NT2/D1 (cell line): Measurements from ENCODE around the gene BLOC1S3.

Experiments used
- SUZ12 ChIP-seq: IDR thresholded peaks from 2 replicates; pipeline ENCODE4 v1.6.1; 2011; ENCODE audit not compliant: insufficient read length, insufficient read depth; ENCODE audit errors: extremely low read depth
- YY1 ChIP-seq: IDR thresholded peaks from 2 replicates; pipeline ENCODE4 v1.6.1; 2011; ENCODE audit not compliant: insufficient read length, insufficient read depth
- ZNF274 ChIP-seq: IDR thresholded peaks from 2 replicates; pipeline ENCODE4 v1.6.1; 2011; ENCODE audit warnings: mild to moderate bottlenecking, low read depth, low read length

DNA sequence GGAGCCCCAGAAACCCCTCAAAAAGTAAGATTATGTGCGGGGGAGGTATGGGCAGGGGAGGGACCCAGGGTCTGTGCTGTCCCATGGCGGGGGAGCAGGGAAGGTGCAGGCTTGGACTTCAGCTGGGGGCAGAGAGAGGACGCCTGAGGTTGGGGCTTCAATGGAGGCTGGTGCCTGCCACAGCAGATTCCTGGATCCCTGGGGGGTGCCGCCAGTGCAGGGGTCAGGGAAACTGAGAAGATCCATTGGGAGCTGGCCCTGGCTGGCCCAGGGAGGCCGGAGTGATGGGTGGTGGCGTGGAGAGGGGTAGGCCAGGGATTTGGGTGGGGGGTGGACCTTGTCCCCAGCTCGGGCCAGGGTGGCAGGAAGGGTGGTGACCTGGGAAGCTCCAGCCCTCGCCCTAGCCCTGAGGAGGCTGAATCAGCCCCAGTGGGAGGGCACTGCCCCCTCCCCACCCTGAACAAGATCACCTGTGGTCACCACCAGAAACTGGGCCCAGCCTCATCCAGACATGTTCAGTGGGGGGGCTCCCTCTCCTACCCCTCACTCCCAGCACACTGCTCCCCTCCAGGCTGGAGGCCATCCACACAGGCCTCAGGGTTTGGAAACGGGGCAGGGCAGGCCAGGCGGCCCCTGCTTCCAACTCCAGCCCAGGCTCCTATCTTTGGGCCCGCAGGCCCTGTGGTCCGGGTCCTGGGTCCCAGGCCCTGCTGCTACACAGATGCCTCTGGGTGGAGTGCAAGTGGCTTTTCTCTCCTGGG is 19.2 kb upstream of the BLOC1S3 start:
- TF ChIP-seq ZNF274 (no peak), SUZ12 (no peak), YY1 (no peak)
